ENCODE measurements around the gene RTN4R.

Gene RTN4R

GRCh38 chr22:20238901-20239675 is 29.0 kb downstream of the RTN4R start:
- Mint-ChIP-seq H3K4me1 (peaks cover 13% of the 10 kb centered on the region), H3K27me3 (peaks cover 52% of the 10 kb centered on the region), H3K27ac (no peak overlapping the region), H3K4me3 (no peak overlapping the region), H3K9me3 (no peaks in the 10 kb centered on the region), H3K36me3 (no peaks in the 10 kb centered on the region)
- ATAC-seq, result no peak

GRCh38 chr22:20238536-20238900 is 29.6 kb downstream of the RTN4R start:
- Mint-ChIP-seq H3K9me3 (no peaks in the 10 kb centered on the region), H3K4me1 (peaks cover 8% of the 10 kb centered on the region), H3K4me3 (no peak overlapping the region), H3K36me3 (no peaks in the 10 kb centered on the region), H3K27me3 (peaks cover 49% of the 10 kb centered on the region), H3K27ac (no peak overlapping the region)
- ATAC-seq, result peak; percentile 70

GRCh38 chr22:20237480-20238440 is 30.4 kb downstream of the RTN4R start:
- Mint-ChIP-seq H3K27ac (no peak overlapping the region), H3K9me3 (no peaks in the 10 kb centered on the region), H3K4me3 (no peak overlapping the region), H3K27me3 (peaks cover 43% of the 10 kb centered on the region), H3K36me3 (no peaks in the 10 kb centered on the region), H3K4me1 (peaks cover 4% of the 10 kb centered on the region)
- ATAC-seq, result no peak

GRCh38 chr22:20236052-20236717 is 31.9 kb downstream of the RTN4R start:
- no peak overlapping the region for H3K4me3 Mint-ChIP-seq
- no peak overlapping the region for H3K27ac Mint-ChIP-seq
- ATAC-seq, result no peak

GRCh38 chr22:20235389-20235991 is 32.6 kb downstream of the RTN4R start:
- peaks cover 4% of the 10 kb centered on the region for H3K4me1 Mint-ChIP-seq
- ATAC-seq, result no peak
- H3K36me3 Mint-ChIP-seq, result no peaks in the 10 kb centered on the region
- no peak overlapping the region for H3K27ac Mint-ChIP-seq
- H3K9me3 Mint-ChIP-seq, result no peaks in the 10 kb centered on the region
- H3K27me3 Mint-ChIP-seq, result peaks cover 42% of the 10 kb centered on the region
- no peak overlapping the region for H3K4me3 Mint-ChIP-seq

More at GRCh38 chr22:20236052-20236717, 31.9 kb downstream of the RTN4R start:
- peaks cover 4% of the 10 kb centered on the region for H3K4me1 Mint-ChIP-seq
- no peaks in the 10 kb centered on the region for H3K9me3 Mint-ChIP-seq
- H3K27me3 Mint-ChIP-seq, result peaks cover 42% of the 10 kb centered on the region
- H3K36me3 Mint-ChIP-seq, result no peaks in the 10 kb centered on the region

- Mint-ChIP-seq H3K4me3 (no peak overlapping the region), H3K27ac (no peak overlapping the region), H3K36me3 (no peaks in the 10 kb centered on the region), H3K4me1 (peaks cover 4% of the 10 kb centered on the region), H3K9me3 (no peaks in the 10 kb centered on the region), H3K27me3 (peaks cover 45% of the 10 kb centered on the region)
- no peak for ATAC-seq
These were observed 33.2 kb downstream of the RTN4R start for GRCh38 chr22:20234760-20235388.

GRCh38 chr22:20234314-20234682 is 33.8 kb downstream of the RTN4R start:
- H3K27ac Mint-ChIP-seq, result no peak overlapping the region
- H3K9me3 Mint-ChIP-seq, result no peaks in the 10 kb centered on the region
- ATAC-seq, result no peak
- peaks cover 4% of the 10 kb centered on the region for H3K4me1 Mint-ChIP-seq
- no peak overlapping the region for H3K4me3 Mint-ChIP-seq
- H3K27me3 Mint-ChIP-seq, result peaks cover 44% of the 10 kb centered on the region
- H3K36me3 Mint-ChIP-seq, result no peaks in the 10 kb centered on the region

- Mint-ChIP-seq H3K4me3 (no peak overlapping the region), H3K27ac (no peak overlapping the region), H3K4me1 (peaks cover 4% of the 10 kb centered on the region), H3K36me3 (no peaks in the 10 kb centered on the region), H3K27me3 (peaks cover 43% of the 10 kb centered on the region), H3K9me3 (no peaks in the 10 kb centered on the region)
- no peak for ATAC-seq
These were observed 34.5 kb downstream of the RTN4R start for GRCh38 chr22:20233351-20234313.

GRCh38 chr22:20232781-20233180 is 35.3 kb downstream of the RTN4R start:
- H3K4me1 Mint-ChIP-seq, result no peaks in the 10 kb centered on the region

GRCh38 chr22:20232237-20232598 is 35.9 kb downstream of the RTN4R start:
- Mint-ChIP-seq H3K4me3 (no peak overlapping the region), H3K9me3 (no peaks in the 10 kb centered on the region), H3K27me3 (peaks cover 40% of the 10 kb centered on the region), H3K36me3 (no peaks in the 10 kb centered on the region), H3K4me1 (no peaks in the 10 kb centered on the region), H3K27ac (no peak overlapping the region)
- no peak for ATAC-seq

More at GRCh38 chr22:20232781-20233180, 35.3 kb downstream of the RTN4R start:
- Mint-ChIP-seq H3K27ac (no peak overlapping the region), H3K27me3 (peaks cover 43% of the 10 kb centered on the region), H3K4me3 (no peak overlapping the region), H3K9me3 (no peaks in the 10 kb centered on the region), H3K36me3 (no peaks in the 10 kb centered on the region)
- ATAC-seq, result no peak

- no peak overlapping the region for H3K27ac Mint-ChIP-seq
- no peaks in the 10 kb centered on the region for H3K9me3 Mint-ChIP-seq
- H3K4me3 Mint-ChIP-seq, result no peak overlapping the region
- peaks cover 34% of the 10 kb centered on the region for H3K27me3 Mint-ChIP-seq
- H3K4me1 Mint-ChIP-seq, result no peaks in the 10 kb centered on the region
- peak; percentile 18 for ATAC-seq
- H3K36me3 Mint-ChIP-seq, result no peaks in the 10 kb centered on the region
These were observed 36.4 kb downstream of the RTN4R start for GRCh38 chr22:20231514-20232236.

- Mint-ChIP-seq H3K4me3 (no peak overlapping the region), H3K27ac (no peak overlapping the region), H3K36me3 (no peaks in the 10 kb centered on the region), H3K9me3 (no peaks in the 10 kb centered on the region), H3K4me1 (no peaks in the 10 kb centered on the region), H3K27me3 (peaks cover 32% of the 10 kb centered on the region)
- ATAC-seq, result no peak
These were observed 37.2 kb downstream of the RTN4R start for GRCh38 chr22:20230777-20231420.

Measured in stimulated activated memory B cell treated with anti-CD40 and anti-IgM and Interleukin-4, amounts not matched to agents 10 μg/mL and 1 μg/mL and 100 μg/mL, for 72 hours (primary cell).